Right atrium auricular region (tissue), 2 donors: Measurements from ENCODE around the gene COL11A1. TPM values are rescaled to one million over a fixed set of nuclear protein-coding genes. Genes with fewer than 3 reads are reported as not detected.

Source experiments
- DNase-seq: peaks from one replicate; pipeline ENCODE4 v3.0.0-alpha.2; 2019; ENCODE audit warnings: low spot score
- H3K27ac ChIP-seq, 2 donors: fragments of 200-600 bp; sonication (generic); 1 replicate in 1 of 2; 2 replicates in 1 of 2; pipeline ENCODE4 v1.5.1; 2016 to 2019
- H3K27me3 ChIP-seq, 2 donors: fragments of 200-600 bp; sonication (generic); one replicate each; pipeline versions ENCODE4 v1.5.1 to v1.6.0; 2017 to 2019
- H3K36me3 ChIP-seq: fragments of 200-600 bp; sonication (generic); one replicate; pipeline ENCODE4 v1.5.1; 2016
- H3K4me1 ChIP-seq, 2 donors: fragments of 200-600 bp; sonication (generic); one replicate each; pipeline versions ENCODE4 v1.5.1 to v1.6.0; 2017 to 2019
- H3K4me3 ChIP-seq, 2 donors: fragments of 200-600 bp; sonication (generic); 1 replicate in 1 of 2; 2 replicates in 1 of 2; pipeline ENCODE4 v1.5.1; 2017 to 2019; ENCODE audit warnings: mild to moderate bottlenecking in 1 of 2, moderate library complexity in 1 of 2
- H3K9me3 ChIP-seq, 2 donors: fragments of 200-600 bp; sonication (generic); one replicate each; pipeline ENCODE4 v1.5.1; 2019
- CTCF ChIP-seq, 2 donors: fragments of 200-600 bp; sonication (generic); IDR thresholded peaks; one replicate each; pipeline ENCODE4 v1.5.1; 2019; ENCODE audit warnings: antibody characterized with exemption in 2 of 2
- total RNA-seq, 2 donors: library from RNA; depleted of rRNA; stranded (reverse); fragments of >200 nt; gene quantifications; one replicate each; pipeline ENCODE4 v1.1.0, GENCODE V29; 2016

COL11A1 gene
- total RNA-seq, 2 donors from 2014 or later = 0.71 TPM; not detected in 1

- H3K36me3 ChIP-seq = no peaks in the 10 kb centered on the region
- H3K9me3 ChIP-seq = peaks cover 0 to 5% of the 10 kb centered on the region in 2 donors
- H3K4me1 ChIP-seq = peaks cover 0 to 14% of the 10 kb centered on the region in 2 donors
- no peak overlapping the region for H3K27ac ChIP-seq
- no peak for DNase-seq
- no peak overlapping the region for H3K4me3 ChIP-seq
- H3K27me3 ChIP-seq = no peaks in the 10 kb centered on the region
- no peak for TF ChIP-seq CTCF (IDR thresholded peaks at IDR 0.05)
Observed at GRCh38 chr1:103112546-103112945, 4.2 kb upstream of the COL11A1 start.

GRCh38 chr1:103111926-103112325 lies 3.6 kb upstream of the COL11A1 start:
- no peak for TF ChIP-seq CTCF (IDR thresholded peaks at IDR 0.05)
- DNase-seq = no peak
- H3K4me1 ChIP-seq = peaks cover 0 to 20% of the 10 kb centered on the region in 2 donors
- no peak overlapping the region for H3K4me3 ChIP-seq
- H3K36me3 ChIP-seq = no peaks in the 10 kb centered on the region
- no peak overlapping the region for H3K27ac ChIP-seq
- H3K9me3 ChIP-seq = no peaks in the 10 kb centered on the region
- no peaks in the 10 kb centered on the region for H3K27me3 ChIP-seq

- Histone ChIP-seq H3K27me3 (no peaks in the 10 kb centered on the region), H3K4me1 (peaks cover 0 to 25% of the 10 kb centered on the region in 2 donors), H3K9me3 (no peaks in the 10 kb centered on the region), H3K36me3 (no peaks in the 10 kb centered on the region), H3K4me3 (no peak overlapping the region), H3K27ac (no peak overlapping the region)
- TF ChIP-seq CTCF (IDR thresholded peaks at IDR 0.05) = no peak
- no peak for DNase-seq
Observed at GRCh38 chr1:103110701-103111100, 2.4 kb upstream of the COL11A1 start.

GRCh38 chr1:103109311-103109920 lies 1.1 kb upstream of the COL11A1 start:
- Histone ChIP-seq H3K9me3 (no peaks in the 10 kb centered on the region), H3K27ac (no peak overlapping the region), H3K27me3 (no peaks in the 10 kb centered on the region), H3K4me1 (peaks cover 0 to 25% of the 10 kb centered on the region in 2 donors), H3K36me3 (no peaks in the 10 kb centered on the region), H3K4me3 (no peak overlapping the region)
- no peak for TF ChIP-seq CTCF (IDR thresholded peaks at IDR 0.05)
- no peak for DNase-seq

GRCh38 chr1:103107741-103108375 lies 464 bp downstream of the COL11A1 start:
- H3K27me3 ChIP-seq = no peaks in the 10 kb centered on the region
- H3K9me3 ChIP-seq = no peaks in the 10 kb centered on the region
- no peak for TF ChIP-seq CTCF (IDR thresholded peaks at IDR 0.05)
- H3K4me3 ChIP-seq = peak overlapping the region; percentile 8 to 37
- no peak for DNase-seq
- no peaks in the 10 kb centered on the region for H3K36me3 ChIP-seq
- no peak overlapping the region for H3K27ac ChIP-seq
- H3K4me1 ChIP-seq = peaks cover 0 to 25% of the 10 kb centered on the region in 2 donors
